IPS DF 6.9 (cell line): Measurements from ENCODE around the gene PDE4D.
"Not testable (repeated sequence)": the region's sequence is repeated elsewhere in the genome, so short reads cannot be mapped to it uniquely, and the experiment has no call there.

Source experiments
- DNase-seq: peaks from one replicate; pipeline ENCODE4 v3.0.0-alpha.2; 2013; ENCODE audit warnings: low read depth, low spot score
- H3K27ac ChIP-seq: one replicate; pipeline ENCODE4 v1.5.1; 2013; ENCODE audit warnings: low read length, control low read depth
- H3K27me3 ChIP-seq: 2 replicates; pipeline ENCODE4 v1.6.1; 2013; ENCODE audit warnings: mild to moderate bottlenecking, low read length; ENCODE audit not compliant: control insufficient read depth, insufficient read depth
- H3K36me3 ChIP-seq: 2 replicates; pipeline ENCODE4 v1.6.1; 2013; ENCODE audit warnings: low read length; ENCODE audit not compliant: control insufficient read depth, insufficient read depth
- H3K4me1 ChIP-seq: 2 replicates; pipeline ENCODE4 v1.6.1; 2013; ENCODE audit warnings: low read length; ENCODE audit not compliant: control insufficient read depth, insufficient read depth
- H3K4me3 ChIP-seq: 2 replicates; pipeline ENCODE4 v1.5.1; 2013; ENCODE audit warnings: mild to moderate bottlenecking, low read length
- H3K9me3 ChIP-seq: 2 replicates; pipeline ENCODE4 v1.6.1; 2013; ENCODE audit warnings: low read length, inconsistent platforms; ENCODE audit not compliant: control insufficient read depth, insufficient read depth
- WGBS: extraction: QIAGEN DNeasy Blood & Tissue Kit; methylation state at CpG from one replicate; pipeline ENCODE4 v1.1.7; 2013; ENCODE audit warnings: mixed read lengths, missing lambda C conversion rate; ENCODE audit not compliant: insufficient read length, insufficient coverage; 5-methylcytosine and 5-hydroxymethylcytosine counted together

PDE4D gene

GRCh38 chr5:59600998-59601397 lies 292.5 kb downstream of the PDE4D start:
- Histone ChIP-seq H3K27ac (no peak overlapping the region), H3K4me1 (no peaks in the 10 kb centered on the region), H3K9me3 (no peaks in the 10 kb centered on the region), H3K4me3 (no peak overlapping the region), H3K36me3 (no peaks in the 10 kb centered on the region), H3K27me3 (no peaks in the 10 kb centered on the region)
- no peak for DNase-seq
- WGBS, result no CpG with 5 or more reads among the region's 3 CpGs

- H3K4me1 ChIP-seq, result no peaks in the 10 kb centered on the region
- no peak overlapping the region for H3K4me3 ChIP-seq
- H3K27me3 ChIP-seq, result no peaks in the 10 kb centered on the region
- no CpG with 5 or more reads among the region's 2 CpGs for WGBS
- no peaks in the 10 kb centered on the region for H3K36me3 ChIP-seq
- H3K9me3 ChIP-seq, result no peaks in the 10 kb centered on the region
- H3K27ac ChIP-seq, result no peak overlapping the region
- DNase-seq, result no peak
These were observed 293.4 kb downstream of the PDE4D start for GRCh38 chr5:59600153-59600552.

GRCh38 chr5:59599729-59600128 lies 293.8 kb downstream of the PDE4D start:
- no peak for DNase-seq
- WGBS, result no CpG with 5 or more reads among the region's 2 CpGs

GRCh38 chr5:59598547-59598874 lies 295.0 kb downstream of the PDE4D start:
- Histone ChIP-seq H3K4me3 (no peak overlapping the region), H3K36me3 (no peaks in the 10 kb centered on the region), H3K27ac (no peak overlapping the region), H3K9me3 (no peaks in the 10 kb centered on the region), H3K4me1 (no peaks in the 10 kb centered on the region), H3K27me3 (no peaks in the 10 kb centered on the region)
- WGBS, result no CpG with 5 or more reads among the region's 2 CpGs
- DNase-seq, result no peak

More at GRCh38 chr5:59599729-59600128, 293.8 kb downstream of the PDE4D start:
- H3K27me3 ChIP-seq, result no peaks in the 10 kb centered on the region
- H3K9me3 ChIP-seq, result no peaks in the 10 kb centered on the region
- H3K36me3 ChIP-seq, result no peaks in the 10 kb centered on the region
- H3K4me3 ChIP-seq, result no peak overlapping the region
- no peaks in the 10 kb centered on the region for H3K4me1 ChIP-seq
- H3K27ac ChIP-seq, result no peak overlapping the region

DNA sequence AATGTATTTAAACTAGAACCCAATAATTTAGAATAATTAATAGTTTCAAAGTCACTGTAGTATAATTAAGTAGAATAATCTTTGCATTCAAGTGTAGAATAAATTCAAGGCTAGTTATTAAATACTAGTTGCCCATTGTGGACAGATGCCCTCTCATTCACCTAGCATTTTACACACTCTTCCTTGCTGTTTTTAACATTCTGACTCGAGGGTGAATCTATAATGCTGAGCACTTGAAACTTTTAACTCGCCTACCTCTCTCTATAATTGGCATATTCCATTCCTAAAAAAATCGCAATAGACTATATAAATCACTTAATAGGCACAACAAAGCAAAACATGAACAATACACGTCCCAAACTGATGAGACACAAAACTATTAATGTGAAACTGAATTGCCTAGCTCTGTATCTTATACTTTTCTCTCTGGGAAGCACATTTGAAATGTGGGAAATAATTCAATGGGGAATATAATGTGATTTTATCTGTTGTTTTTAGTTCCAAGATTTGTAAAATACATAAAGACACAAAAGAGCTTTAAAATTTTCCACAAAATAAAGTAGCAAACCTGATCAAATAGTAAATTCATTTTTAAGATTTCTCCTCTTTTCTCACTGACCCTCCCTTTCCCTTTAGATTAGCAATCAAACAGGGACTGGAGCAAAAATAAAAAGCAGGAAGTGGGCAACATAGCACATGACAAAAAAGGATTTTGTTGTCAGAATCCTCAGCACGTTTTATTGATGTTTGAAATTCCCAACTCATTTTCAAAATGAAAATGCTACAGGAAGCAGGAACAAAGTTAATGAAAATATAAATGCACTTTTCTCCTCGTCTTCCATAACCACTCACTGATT lies 295.6 kb downstream of the PDE4D start:
- DNase-seq, result no peak
- Histone ChIP-seq H3K36me3 (no peaks in the 10 kb centered on the region), H3K27me3 (no peaks in the 10 kb centered on the region), H3K4me3 (no peak overlapping the region), H3K9me3 (no peaks in the 10 kb centered on the region), H3K4me1 (no peaks in the 10 kb centered on the region), H3K27ac (no peak overlapping the region)
- 100% methylated on average over 2 of the region's 6 CpGs for WGBS

DNA sequence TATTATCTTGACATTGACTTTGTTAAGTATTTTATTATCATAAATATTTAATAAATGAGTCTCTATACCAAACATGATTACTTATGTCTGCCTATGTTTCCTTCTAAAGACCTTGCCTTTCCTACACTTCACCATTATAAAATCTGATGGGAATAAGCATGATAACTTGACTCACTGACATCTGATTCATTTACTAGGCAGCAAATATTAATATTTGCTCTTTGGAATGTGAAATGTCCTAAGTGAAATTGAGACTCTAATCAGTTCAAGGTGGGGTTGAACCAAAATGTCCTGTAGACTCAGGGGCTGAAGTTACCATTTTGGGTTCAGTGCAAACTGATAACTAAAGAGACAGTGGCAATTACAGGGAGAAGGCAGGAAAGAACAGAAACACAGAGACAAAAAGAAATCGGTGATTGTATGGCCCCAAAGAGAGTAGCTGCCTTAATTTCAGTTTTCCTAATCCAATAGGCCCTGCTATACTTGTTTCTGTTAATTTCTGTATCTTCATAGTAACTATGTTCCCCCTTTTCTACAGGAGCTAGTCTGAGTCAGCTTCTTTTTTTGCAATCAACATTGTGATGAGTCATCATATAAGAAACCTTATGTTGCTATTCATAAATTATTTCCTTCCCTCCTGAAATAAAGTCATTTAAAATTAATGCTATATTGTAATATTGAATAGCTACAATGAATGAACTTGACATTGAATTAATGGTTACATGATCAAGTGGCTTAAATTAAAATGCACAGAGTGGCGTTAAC lies 296.8 kb downstream of the PDE4D start:
- no peaks in the 10 kb centered on the region for H3K9me3 ChIP-seq
- H3K4me1 ChIP-seq, result no peaks in the 10 kb centered on the region
- H3K27ac ChIP-seq, result no peak overlapping the region
- no peaks in the 10 kb centered on the region for H3K36me3 ChIP-seq
- no CpG with 5 or more reads among the region's 2 CpGs for WGBS
- H3K4me3 ChIP-seq, result no peak overlapping the region
- no peak for DNase-seq
- no peaks in the 10 kb centered on the region for H3K27me3 ChIP-seq

DNA sequence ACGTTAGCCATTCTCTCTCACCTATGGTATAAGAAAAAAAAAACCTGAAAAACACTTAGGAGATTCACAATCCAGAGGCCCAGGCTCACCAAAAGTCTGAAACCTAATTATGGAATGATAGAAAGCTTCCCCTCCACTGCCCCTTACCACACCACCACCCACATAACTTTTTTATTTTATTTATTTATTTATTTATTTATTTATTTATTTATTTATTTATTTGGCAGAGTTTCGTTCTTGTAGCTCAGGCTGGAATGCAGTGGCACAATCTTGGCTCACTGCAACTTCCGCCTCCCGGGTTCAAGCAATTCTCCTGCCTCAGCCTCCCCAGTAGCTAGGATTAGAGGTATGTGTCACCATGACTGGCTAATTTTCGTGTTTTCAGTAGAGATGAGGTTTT lies 299.4 kb downstream of the PDE4D start:
- H3K36me3 ChIP-seq, H3K27ac ChIP-seq, DNase-seq, H3K27me3 ChIP-seq, H3K4me3 ChIP-seq, H3K4me1 ChIP-seq, H3K9me3 ChIP-seq: not testable (repeated sequence)
- WGBS, result no CpG with 5 or more reads among the region's 5 CpGs

GRCh38 chr5:59593439-59594007 lies 300.0 kb downstream of the PDE4D start:
- no peak for DNase-seq
- no peaks in the 10 kb centered on the region for H3K36me3 ChIP-seq
- H3K4me1 ChIP-seq, result no peaks in the 10 kb centered on the region
- H3K27me3 ChIP-seq, result no peaks in the 10 kb centered on the region
- no peak overlapping the region for H3K27ac ChIP-seq
- H3K9me3 ChIP-seq, result no peaks in the 10 kb centered on the region
- H3K4me3 ChIP-seq, result no peak overlapping the region
- no CpG with 5 or more reads among the region's 2 CpGs for WGBS

GRCh38 chr5:59592101-59592500 lies 301.4 kb downstream of the PDE4D start:
- H3K4me1 ChIP-seq, result no peaks in the 10 kb centered on the region
- no peak overlapping the region for H3K4me3 ChIP-seq
- no peaks in the 10 kb centered on the region for H3K27me3 ChIP-seq
- no peaks in the 10 kb centered on the region for H3K36me3 ChIP-seq
- WGBS, result no CpG with 5 or more reads among the region's 3 CpGs
- no peaks in the 10 kb centered on the region for H3K9me3 ChIP-seq
- no peak for DNase-seq
- no peak overlapping the region for H3K27ac ChIP-seq

DNA sequence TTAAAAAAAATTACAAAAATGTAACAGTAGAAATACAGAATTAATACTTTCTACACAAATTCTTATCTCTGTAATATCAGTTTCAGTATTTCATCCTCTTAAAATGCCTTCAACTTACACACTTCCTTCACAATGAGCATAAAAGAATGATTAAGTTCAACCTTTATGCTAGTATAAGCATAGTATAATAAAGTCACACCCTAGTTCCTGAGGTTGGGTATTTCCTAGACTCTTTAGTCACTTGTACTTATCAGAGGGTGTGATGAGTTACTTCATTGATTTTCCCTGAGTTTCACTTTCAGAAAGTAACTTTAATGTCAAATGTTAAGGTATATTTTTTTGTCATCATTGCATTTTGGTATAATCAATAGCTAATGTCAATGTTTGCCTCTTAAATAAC lies 302.4 kb downstream of the PDE4D start:
- H3K9me3 ChIP-seq, result no peaks in the 10 kb centered on the region
- no peaks in the 10 kb centered on the region for H3K4me1 ChIP-seq
- H3K27ac ChIP-seq, result no peak overlapping the region
- H3K4me3 ChIP-seq, result no peak overlapping the region
- no peaks in the 10 kb centered on the region for H3K27me3 ChIP-seq
- no peak for DNase-seq
- no peaks in the 10 kb centered on the region for H3K36me3 ChIP-seq
